OCI-LY1 (cell line): ENCODE data around the gene PSME3.
"Not testable (repeated sequence)": the region's sequence is repeated elsewhere in the genome, so short reads cannot be mapped to it uniquely, and the experiment has no call there.

ENCODE experiments used
- H2AFZ ChIP-seq: fragments of 200-600 bp; sonication (generic), shearing (Covaris generic); 2 replicates; pipeline ENCODE4 v1.6.0; 2014; ENCODE audit warnings: antibody characterized with exemption, mild to moderate bottlenecking, low read length
- H3F3A ChIP-seq: fragments of 200-600 bp; sonication (generic), shearing (Covaris generic); 2 replicates; pipeline ENCODE4 v1.6.0; 2014; ENCODE audit warnings: mild to moderate bottlenecking, antibody characterized with exemption, low read length, moderate library complexity; ENCODE audit not compliant: insufficient read depth
- H3K27ac ChIP-seq: fragments of 200-600 bp; sonication (generic); 2 replicates; pipeline ENCODE4 v1.5.1; 2014; ENCODE audit warnings: low read length, mixed run types, mild to moderate bottlenecking, low read depth; ENCODE audit not compliant: poor library complexity, severe bottlenecking
- H3K27me3 ChIP-seq: fragments of 200-600 bp; sonication (generic); 2 replicates; pipeline ENCODE4 v1.6.0; 2014; ENCODE audit warnings: antibody characterized with exemption, mild to moderate bottlenecking, low read length, moderate library complexity; ENCODE audit not compliant: insufficient read depth
- H3K36me3 ChIP-seq: fragments of 200-600 bp; sonication (generic); 2 replicates; pipeline ENCODE4 v1.6.1; 2014; ENCODE audit warnings: mild to moderate bottlenecking, antibody characterized with exemption, low read length, moderate library complexity, mixed read lengths; ENCODE audit not compliant: insufficient read depth
- H3K4me1 ChIP-seq: fragments of 200-600 bp; sonication (generic); 2 replicates; pipeline ENCODE4 v1.5.1; 2014; ENCODE audit warnings: mild to moderate bottlenecking, low read length, moderate library complexity; ENCODE audit not compliant: insufficient read depth, severe bottlenecking
- H3K4me2 ChIP-seq: fragments of 200-600 bp; sonication (generic), shearing (Covaris generic); 2 replicates; pipeline ENCODE4 v1.6.1; 2014; ENCODE audit warnings: low read length
- H3K4me3 ChIP-seq: fragments of 200-600 bp; sonication (generic); 2 replicates; pipeline ENCODE4 v1.5.1; 2014; ENCODE audit warnings: low read length, low read depth, mild to moderate bottlenecking, mixed read lengths; ENCODE audit not compliant: poor library complexity, severe bottlenecking
- H3K79me2 ChIP-seq: fragments of 200-600 bp; shearing (Covaris generic); 2 replicates; pipeline ENCODE4 v1.6.1; 2016; ENCODE audit warnings: mixed run types, low read length, mixed read lengths; ENCODE audit not compliant: insufficient read depth
- H3K9ac ChIP-seq: fragments of 200-600 bp; sonication (generic), shearing (Covaris generic); 2 replicates; pipeline ENCODE4 v1.6.1; 2014; ENCODE audit warnings: mild to moderate bottlenecking, low read length, mixed read lengths
- H3K9me2 ChIP-seq: fragments of 200-600 bp; sonication (generic), shearing (Covaris generic); 2 replicates; pipeline ENCODE4 v1.6.1; 2014; ENCODE audit warnings: low read depth, mild to moderate bottlenecking, low read length, mixed read lengths
- H3K9me3 ChIP-seq: fragments of 200-600 bp; shearing (Covaris generic); 2 replicates; pipeline ENCODE4 v1.6.1; 2014; ENCODE audit warnings: low read length, mixed read lengths
- H4K20me1 ChIP-seq: fragments of 200-600 bp; sonication (generic), shearing (Covaris generic); 2 replicates; pipeline ENCODE4 v1.6.0; 2016; ENCODE audit warnings: mild to moderate bottlenecking, low read length; ENCODE audit not compliant: insufficient read depth
- CTCF ChIP-seq: fragments of 200-600 bp; sonication (generic), shearing (Covaris generic); IDR thresholded peaks from 2 replicates; pipeline ENCODE4 v1.5.1; 2017; ENCODE audit warnings: mild to moderate bottlenecking, antibody characterized with exemption, low read length, moderate library complexity, mixed read lengths
- EZH2 ChIP-seq: fragments of 200-600 bp; sonication (generic), shearing (Covaris generic); IDR thresholded peaks from 2 replicates; pipeline ENCODE4 v1.8.0; 2017; ENCODE audit warnings: borderline replicate concordance, mixed run types, mild to moderate bottlenecking, antibody characterized with exemption, low read length, moderate library complexity, mixed read lengths

The PSME3 gene

GRCh38 chr17:42879596-42879985, 46.4 kb downstream of the PSME3 start:
- Histone ChIP-seq H3K9ac (no peak overlapping the region), H3K4me2 (no peak overlapping the region), H3K79me2 (no peaks in the 10 kb centered on the region), H3K36me3 (no peaks in the 10 kb centered on the region), H3K4me3 (no peak overlapping the region), H2AFZ (no peak overlapping the region), H3F3A (no peaks in the 10 kb centered on the region), H3K4me1 (no peaks in the 10 kb centered on the region), H4K20me1 (no peaks in the 10 kb centered on the region), H3K9me2 (no peaks in the 10 kb centered on the region), H3K9me3 (no peaks in the 10 kb centered on the region), H3K27ac (no peak overlapping the region), H3K27me3 (peaks cover 10% of the 10 kb centered on the region; the same call in 1 of the 2 replicates)
- TF ChIP-seq CTCF: no peak
- TF ChIP-seq EZH2: no peak

- H3K36me3 ChIP-seq: no peaks in the 10 kb centered on the region
- no peaks in the 10 kb centered on the region for H3K79me2 ChIP-seq
- H3K4me1 ChIP-seq: no peaks in the 10 kb centered on the region
- no peak overlapping the region for H3K9ac ChIP-seq
- H3K4me3 ChIP-seq: no peak overlapping the region
- no peak for TF ChIP-seq EZH2
- TF ChIP-seq CTCF: no peak
- H4K20me1 ChIP-seq: no peaks in the 10 kb centered on the region
- no peak overlapping the region for H3K4me2 ChIP-seq
- H3K9me3 ChIP-seq: no peaks in the 10 kb centered on the region
- no peak overlapping the region for H2AFZ ChIP-seq
- peaks cover 10% of the 10 kb centered on the region; the same call in 1 of the 2 replicates for H3K27me3 ChIP-seq
- H3K9me2 ChIP-seq: no peaks in the 10 kb centered on the region
- no peak overlapping the region for H3K27ac ChIP-seq
- no peaks in the 10 kb centered on the region for H3F3A ChIP-seq
These were observed 47.6 kb downstream of the PSME3 start for GRCh38 chr17:42880776-42881310.

GRCh38 chr17:42881706-42882105, 48.5 kb downstream of the PSME3 start:
- H3K27me3 ChIP-seq, H3F3A ChIP-seq, H3K4me1 ChIP-seq, H3K9me3 ChIP-seq, H3K9ac ChIP-seq, H3K9me2 ChIP-seq, H2AFZ ChIP-seq, H3K4me2 ChIP-seq, H4K20me1 ChIP-seq, H3K79me2 ChIP-seq, H3K4me3 ChIP-seq, H3K27ac ChIP-seq, H3K36me3 ChIP-seq: not testable (repeated sequence)

- no peak overlapping the region for H2AFZ ChIP-seq
- no peaks in the 10 kb centered on the region for H3K9me3 ChIP-seq
- no peaks in the 10 kb centered on the region for H3K36me3 ChIP-seq
- H3K27ac ChIP-seq: no peak overlapping the region
- H3K79me2 ChIP-seq: no peaks in the 10 kb centered on the region
- TF ChIP-seq EZH2 (no peak), CTCF (no peak)
- H4K20me1 ChIP-seq: no peaks in the 10 kb centered on the region
- no peaks in the 10 kb centered on the region for H3F3A ChIP-seq
- no peaks in the 10 kb centered on the region for H3K4me1 ChIP-seq
- no peak overlapping the region for H3K9ac ChIP-seq
- H3K4me3 ChIP-seq: no peak overlapping the region
- H3K4me2 ChIP-seq: no peak overlapping the region
- peaks cover 9% of the 10 kb centered on the region; the same call in 1 of the 2 replicates for H3K27me3 ChIP-seq
- H3K9me2 ChIP-seq: no peaks in the 10 kb centered on the region
These were observed 49.0 kb downstream of the PSME3 start for GRCh38 chr17:42882166-42882565.
